Colonic mucosa (tissue), 4 donors: ENCODE data around the gene CLCA4. TPM values are rescaled to one million over a fixed set of nuclear protein-coding genes. Genes with fewer than 3 reads are reported as not detected.

Experiments
- DNase-seq: peaks from one replicate; pipeline ENCODE4 v3.0.0-alpha.2; 2020
- H3K27ac ChIP-seq: fragments of 200-600 bp; one replicate; pipeline ENCODE4 v1.8.0; 2021
- H3K27me3 ChIP-seq: fragments of 200-600 bp; one replicate; pipeline ENCODE4 v1.8.0; 2021
- H3K36me3 ChIP-seq: fragments of 200-600 bp; one replicate; pipeline ENCODE4 v1.8.0; 2021
- H3K4me1 ChIP-seq: fragments of 200-600 bp; one replicate; pipeline ENCODE4 v1.8.0; 2021; ENCODE audit warnings: mild to moderate bottlenecking
- H3K4me3 ChIP-seq: fragments of 200-600 bp; one replicate; pipeline ENCODE4 v1.8.0; 2021
- H3K9ac ChIP-seq, 2 donors: one replicate each; pipeline ENCODE4 v1.7.0; 2013; ENCODE audit warnings: control low read depth in 2 of 2, low read depth in 2 of 2, low read length in 2 of 2
- H3K9me3 ChIP-seq: fragments of 200-600 bp; one replicate; pipeline ENCODE4 v1.8.0; 2021
- CTCF ChIP-seq: fragments of 200-600 bp; IDR thresholded peaks from one replicate; pipeline ENCODE4 v1.8.0; 2022; ENCODE audit warnings: antibody characterized with exemption, mild to moderate bottlenecking
- intact Hi-C: fragments of 100-400 bp; cut with DNase I; formaldehyde crosslinking; loops from one replicate; pipeline ENCODE4 v1.14.1; 2022
- total RNA-seq, 2 donors: library from RNA; stranded (reverse); fragmentation: NEBNext Ultra II Directional in 1 of 2; extraction: Animal tissue kit (Norgen Biotek cat#: 25700) in 1 of 2; gene quantifications; one replicate each; pipeline ENCODE4 v1.2.1, GENCODE V29; 2021
- donor health status: healthy.
- donor health status: DM: no; HTN: no; CAD: no.
- donor health status: DM: no; HTN: no; CAD: no.

The CLCA4 gene
- total RNA-seq, 2 donors from 2014 or later = 194 to 426 TPM

- no peak for TF ChIP-seq CTCF
- no peak overlapping the region for H3K9ac ChIP-seq
- H3K4me3 ChIP-seq = no peak overlapping the region
- DNase-seq = no peak
- H3K27ac ChIP-seq = peak overlapping the region; percentile 45
- H3K4me1 ChIP-seq = no peaks in the 10 kb centered on the region
- H3K9me3 ChIP-seq = no peaks in the 10 kb centered on the region
- H3K36me3 ChIP-seq = no peaks in the 10 kb centered on the region
- intact Hi-C loops = no loop called here
- H3K27me3 ChIP-seq = no peaks in the 10 kb centered on the region
Observed at GRCh38 chr1:86520789-86521521, 25.9 kb upstream of the CLCA4 start.

DNA sequence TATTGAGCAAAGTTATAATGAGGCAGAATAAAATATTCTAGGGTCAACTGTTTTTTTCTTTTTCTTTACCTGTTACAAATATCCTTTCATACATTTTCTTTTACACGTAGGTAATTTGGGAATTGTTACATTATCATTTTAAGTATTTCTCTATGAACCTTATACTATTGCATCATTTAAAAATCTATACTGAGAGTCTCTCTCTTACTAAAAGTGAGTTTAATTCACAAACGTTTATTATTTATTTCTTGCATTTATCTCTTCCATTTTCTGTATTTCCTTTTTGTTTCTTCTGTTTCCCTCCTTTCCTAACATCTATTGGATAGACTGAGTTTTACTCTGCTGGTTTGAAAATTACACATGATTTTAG lies 25.4 kb upstream of the CLCA4 start:
- no peak for DNase-seq
- no peak for TF ChIP-seq CTCF
- intact Hi-C loops = no loop called here
- Histone ChIP-seq H3K4me1 (no peaks in the 10 kb centered on the region), H3K27ac (peak overlapping the region; percentile 45), H3K36me3 (no peaks in the 10 kb centered on the region), H3K4me3 (no peak overlapping the region), H3K9ac (no peak overlapping the region), H3K27me3 (no peaks in the 10 kb centered on the region), H3K9me3 (no peaks in the 10 kb centered on the region)

DNA sequence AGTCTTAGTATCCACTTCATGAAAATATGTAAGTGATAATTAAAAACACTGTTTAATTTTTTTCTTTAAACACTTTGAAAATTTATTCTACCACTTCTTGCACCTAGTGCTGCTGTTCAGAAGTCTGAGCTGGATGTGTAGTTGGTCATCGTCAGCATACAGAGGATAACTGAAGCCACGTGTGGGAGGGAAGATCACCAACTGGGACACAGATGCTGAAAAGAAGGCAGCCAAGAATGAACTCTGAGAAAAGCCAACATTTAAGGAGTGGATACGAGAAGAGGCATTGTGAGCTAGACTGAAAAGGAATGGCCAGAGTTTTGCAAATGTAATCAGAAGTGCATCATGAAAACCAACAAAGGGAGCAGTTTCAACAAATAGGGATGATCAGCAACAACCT lies 24.6 kb upstream of the CLCA4 start:
- Histone ChIP-seq H3K4me1 (no peaks in the 10 kb centered on the region), H3K9ac (no peak overlapping the region), H3K27ac (no peak overlapping the region), H3K36me3 (no peaks in the 10 kb centered on the region), H3K27me3 (no peaks in the 10 kb centered on the region), H3K9me3 (no peaks in the 10 kb centered on the region), H3K4me3 (no peak overlapping the region)
- no peak for TF ChIP-seq CTCF
- no peak for DNase-seq
- intact Hi-C loops = no loop called here

DNA sequence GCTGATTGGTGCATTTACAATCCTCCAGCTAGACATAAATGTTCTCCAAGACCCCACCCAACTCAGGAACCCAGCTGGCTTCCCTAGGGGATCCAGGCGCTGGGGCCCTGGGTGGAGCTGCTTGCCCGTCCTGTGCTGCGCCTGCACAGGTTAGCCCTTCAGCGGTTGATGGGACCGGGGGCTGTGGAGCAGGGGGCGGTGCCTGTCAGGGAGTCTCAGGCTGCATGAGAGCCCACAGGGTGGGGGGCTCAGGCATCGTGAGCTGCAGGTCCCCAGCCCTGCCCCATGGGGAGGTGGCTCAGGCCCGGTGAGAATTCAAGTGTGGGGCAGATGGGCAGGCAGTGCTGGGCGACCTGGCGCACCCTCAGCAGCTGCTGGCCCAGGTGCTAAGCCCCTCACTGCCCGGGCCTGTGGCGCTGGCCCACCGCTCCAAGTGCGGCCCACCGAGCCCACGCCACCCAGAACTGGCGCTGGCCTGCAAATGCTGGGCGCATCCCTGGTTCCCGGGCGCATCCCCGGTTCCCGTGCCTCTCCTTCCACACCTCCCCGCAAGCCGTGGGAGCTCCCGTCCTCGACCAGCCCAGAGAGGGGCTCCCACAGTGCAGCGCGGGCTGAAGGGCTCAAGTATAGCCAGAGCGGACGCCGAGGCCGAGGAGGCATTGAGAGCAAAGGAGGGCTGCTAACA lies 23.1 kb upstream of the CLCA4 start:
- Histone ChIP-seq H3K4me1 (no peaks in the 10 kb centered on the region), H3K27me3 (no peaks in the 10 kb centered on the region), H3K9me3 (no peaks in the 10 kb centered on the region), H3K9ac (no peak overlapping the region), H3K36me3 (no peaks in the 10 kb centered on the region), H3K4me3 (no peak overlapping the region), H3K27ac (no peak overlapping the region)
- TF ChIP-seq CTCF = no peak
- intact Hi-C loops = no loop called here
- DNase-seq = no peak

- Histone ChIP-seq H3K27ac (peak overlapping the region; percentile 78), H3K9me3 (no peaks in the 10 kb centered on the region), H3K9ac (no peak overlapping the region), H3K4me3 (no peak overlapping the region), H3K36me3 (no peaks in the 10 kb centered on the region), H3K4me1 (no peaks in the 10 kb centered on the region), H3K27me3 (no peaks in the 10 kb centered on the region)
- TF ChIP-seq CTCF = no peak
- DNase-seq = no peak
- intact Hi-C loops = no loop called here
Observed at GRCh38 chr1:86527306-86527705, 19.6 kb upstream of the CLCA4 start.
